Measurements from ENCODE around the gene ELAC1.

DNA sequence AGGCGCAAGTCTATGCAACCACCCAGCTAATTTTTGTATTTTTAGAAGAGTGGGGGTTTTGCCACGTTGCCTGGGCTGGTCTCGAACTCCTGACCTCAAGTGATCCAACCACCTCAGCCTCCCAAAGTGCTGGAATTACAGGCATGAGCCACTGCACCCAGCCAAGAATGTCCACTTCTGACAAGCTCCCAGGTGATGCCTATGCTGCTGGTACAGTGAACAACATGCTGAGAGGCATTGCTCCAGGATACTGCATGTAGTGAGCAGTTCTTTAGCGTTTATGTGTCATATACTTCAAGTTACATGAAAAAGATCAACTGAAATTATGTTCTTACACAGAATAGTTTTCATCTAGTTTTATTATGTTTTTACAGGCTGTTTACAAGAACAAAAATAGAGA, 17.2 kb upstream of the ELAC1 start:
- no peak for TF ChIP-seq EZH2 (IDR thresholded peaks at IDR 0.05)
- TF ChIP-seq POLR2AphosphoS5 (IDR thresholded peaks at IDR 0.05; ENCODE audit: borderline replicate concordance, low read depth, low read length): no peak

Data from SK-N-MC (cell line).